Cardiac fibroblast (primary cell): ENCODE data around the gene CCDC27.

Source experiments
- DNase-seq, 2 donors: peaks; one replicate each; pipeline versions ENCODE4 v3.0.0 to v3.0.0-alpha.2; 2010; ENCODE audit warnings: low read depth in 2 of 2
- H3K4me3 ChIP-seq, 2 donors: replicated peaks in 1 of 2; 1 replicate in 1 of 2; 2 replicates in 1 of 2; pipeline ENCODE4 v1.5.1; 2011; ENCODE audit warnings: low read depth in 2 of 2, low read length in 2 of 2, mild to moderate bottlenecking in 2 of 2, moderate library complexity in 1 of 2
- CTCF ChIP-seq: IDR thresholded peaks from one replicate; pipeline ENCODE4 v1.5.1; 2011; ENCODE audit warnings: low read depth, mild to moderate bottlenecking, low read length, inconsistent platforms

CCDC27 gene

GRCh38 chr1:3752400-3752945, at the start of gene CCDC27:
Gene CCDC27 (plus strand): TSS chr1:3752450. CDS start chr1:3752482, 32 bp downstream.
- TF ChIP-seq CTCF, result no peak
- DNase-seq, result no peak
- no peak within 1 kb of the TSS for H3K4me3 ChIP-seq

GRCh38 chr1:3702528-3702927, 49.7 kb upstream of the CCDC27 start:
- no peak overlapping the region for H3K4me3 ChIP-seq
- no peak for DNase-seq
- no peak for TF ChIP-seq CTCF

- peak; percentile 53 to 63 for DNase-seq
- no peak overlapping the region for H3K4me3 ChIP-seq
- TF ChIP-seq CTCF, result peak; percentile 3
Observed at GRCh38 chr1:3702990-3703728, 49.1 kb upstream of the CCDC27 start.

- TF ChIP-seq CTCF, result no peak
- H3K4me3 ChIP-seq, result no peak overlapping the region
- no peak for DNase-seq
Observed at GRCh38 chr1:3703786-3704371, 48.4 kb upstream of the CCDC27 start.

GRCh38 chr1:3705341-3705950, 46.8 kb upstream of the CCDC27 start:
- TF ChIP-seq CTCF, result no peak
- no peak overlapping the region for H3K4me3 ChIP-seq
- no peak for DNase-seq

GRCh38 chr1:3706651-3707297, 45.5 kb upstream of the CCDC27 start:
- no peak for TF ChIP-seq CTCF
- DNase-seq, result no peak
- no peak overlapping the region for H3K4me3 ChIP-seq
